Measurements from ENCODE around the gene TTYH3. TPM values are rescaled to one million over a fixed set of nuclear protein-coding genes. Genes with fewer than 3 reads are reported as not detected.
"Not testable (repeated sequence)": the region's sequence is repeated elsewhere in the genome, so short reads cannot be mapped to it uniquely, and the experiment has no call there.

The TTYH3 gene
- polyA plus RNA-seq, 5 donors = 76.5 to 169 (median 109) TPM

- DNase-seq = no peak
Observed at GRCh38 chr7:2661096-2661449, 29.3 kb downstream of the TTYH3 start.

- no peak for DNase-seq
Observed at GRCh38 chr7:2661602-2662272, 30.0 kb downstream of the TTYH3 start.

GRCh38 chr7:2662273-2663120 is 30.7 kb downstream of the TTYH3 start:
- DNase-seq = no peak

GRCh38 chr7:2663121-2663886 is 31.5 kb downstream of the TTYH3 start:
- peak in 1 of 2 donors; percentile 51 for DNase-seq

- DNase-seq = no peak
Observed at GRCh38 chr7:2663960-2664359, 32.2 kb downstream of the TTYH3 start.

- no peak for DNase-seq
Observed at GRCh38 chr7:2665359-2665791, 33.6 kb downstream of the TTYH3 start.

GRCh38 chr7:2666155-2666554 is 34.4 kb downstream of the TTYH3 start:
- no peak for DNase-seq

GRCh38 chr7:2666588-2667250 is 34.9 kb downstream of the TTYH3 start:
- DNase-seq = no peak

- DNase-seq = no peak
Observed at GRCh38 chr7:2667843-2668242, 36.1 kb downstream of the TTYH3 start.

GRCh38 chr7:2668401-2668800 is 36.6 kb downstream of the TTYH3 start:
- no peak for DNase-seq

GRCh38 chr7:2670171-2670570 is 38.4 kb downstream of the TTYH3 start:
- DNase-seq = no peak

- DNase-seq = no peak
Observed at GRCh38 chr7:2670720-2671391, 39.1 kb downstream of the TTYH3 start.

GRCh38 chr7:2673214-2673613 is 41.4 kb downstream of the TTYH3 start:
- DNase-seq = not testable (repeated sequence)

- no peak for DNase-seq
Observed at GRCh38 chr7:2673934-2674333, 42.1 kb downstream of the TTYH3 start.

GRCh38 chr7:2675256-2675764 is 43.5 kb downstream of the TTYH3 start:
- DNase-seq = no peak

- not testable (repeated sequence) for DNase-seq
Observed at GRCh38 chr7:2676576-2676975, 44.8 kb downstream of the TTYH3 start.

GRCh38 chr7:2678454-2678853 is 46.7 kb downstream of the TTYH3 start:
- DNase-seq = not testable (repeated sequence)

GRCh38 chr7:2679135-2680127 is 47.6 kb downstream of the TTYH3 start:
- not testable (repeated sequence) for DNase-seq

- DNase-seq = no peak
Observed at GRCh38 chr7:2680256-2680655, 48.5 kb downstream of the TTYH3 start.
